SU-DHL-6 (cell line): ENCODE measurements around the gene KLF11.

Experiments
- H2AFZ ChIP-seq: fragments of 200-600 bp; sonication (generic); 2 replicates; pipeline ENCODE4 v1.6.1; 2014; ENCODE audit warnings: low read depth, mild to moderate bottlenecking, moderate library complexity, mixed read lengths, antibody characterized with exemption, low read length; ENCODE audit not compliant: severe bottlenecking
- H3F3A ChIP-seq: fragments of 200-600 bp; shearing (Covaris generic); 2 replicates; pipeline ENCODE4 v1.6.0; 2016; ENCODE audit warnings: antibody characterized with exemption, mild to moderate bottlenecking; ENCODE audit not compliant: insufficient read depth
- H3K27ac ChIP-seq: fragments of 200-600 bp; sonication (generic); 2 replicates; pipeline ENCODE4 v1.5.1; 2016; ENCODE audit warnings: low read depth, mild to moderate bottlenecking, low read length, moderate library complexity, mixed read lengths
- H3K27me3 ChIP-seq: fragments of 200-600 bp; sonication (generic), shearing (Covaris generic); 2 replicates; pipeline ENCODE4 v1.6.0; 2014; ENCODE audit warnings: mild to moderate bottlenecking, low read length
- H3K36me3 ChIP-seq: fragments of 200-600 bp; sonication (generic); 2 replicates; pipeline ENCODE4 v1.6.1; 2014; ENCODE audit warnings: mild to moderate bottlenecking, low read length, mixed read lengths
- H3K4me2 ChIP-seq: fragments of 300-600, 200-600 bp; shearing (Covaris generic), sonication (generic); 2 replicates; pipeline ENCODE4 v1.6.0; 2014; ENCODE audit warnings: low read length, low read depth, mild to moderate bottlenecking; ENCODE audit not compliant: poor library complexity, severe bottlenecking
- H3K4me3 ChIP-seq: fragments of 200-600 bp; sonication (generic); 2 replicates; pipeline ENCODE4 v1.5.1; 2014; ENCODE audit warnings: antibody characterized with exemption, low read length, mild to moderate bottlenecking, mixed read lengths; ENCODE audit not compliant: insufficient read depth, poor library complexity, severe bottlenecking
- H3K79me2 ChIP-seq: fragments of 200-600 bp; sonication (generic); 2 replicates; pipeline ENCODE4 v1.6.1; 2014; ENCODE audit warnings: mild to moderate bottlenecking, low read length, moderate library complexity; ENCODE audit not compliant: insufficient read depth
- H3K9ac ChIP-seq: fragments of 200-600 bp; sonication (generic); 2 replicates; pipeline ENCODE4 v1.7.0; 2014; ENCODE audit warnings: mild to moderate bottlenecking, low read length
- H3K9me2 ChIP-seq: fragments of 200-600 bp; sonication (generic); replicated peaks from 2 replicates; pipeline ENCODE4 v1.6.1; 2014; ENCODE audit warnings: low read length; ENCODE audit not compliant: insufficient read depth
- H3K9me3 ChIP-seq: fragments of 200-600 bp; sonication (generic); 2 replicates; pipeline ENCODE4 v1.6.1; 2014; ENCODE audit warnings: low read length, mixed read lengths; ENCODE audit not compliant: insufficient read depth
- H4K20me1 ChIP-seq: fragments of 200-600 bp; sonication (generic); 2 replicates; pipeline ENCODE4 v1.6.1; 2014; ENCODE audit warnings: low read depth, mild to moderate bottlenecking, antibody characterized with exemption, low read length, moderate library complexity, mixed read lengths
- EZH2phosphoT487 ChIP-seq: fragments of 200-600 bp; sonication (generic), shearing (Covaris generic); conservative IDR thresholded peaks from 2 replicates; pipeline ENCODE4 v1.6.1; 2018; ENCODE audit warnings: mild to moderate bottlenecking, antibody characterized with exemption, low read length, moderate library complexity, mixed read lengths
- TF ChIP-seq, protein P1 (sequence below): fragments of 200-600 bp; sonication (generic); IDR thresholded peaks from one replicate; pipeline ENCODE4 v1.5.1; 2017; ENCODE audit warnings: antibody characterized with exemption, mild to moderate bottlenecking, low read length, moderate library complexity; ENCODE audit not compliant: insufficient read depth, poor library complexity, severe bottlenecking

KLF11 gene

DNA sequence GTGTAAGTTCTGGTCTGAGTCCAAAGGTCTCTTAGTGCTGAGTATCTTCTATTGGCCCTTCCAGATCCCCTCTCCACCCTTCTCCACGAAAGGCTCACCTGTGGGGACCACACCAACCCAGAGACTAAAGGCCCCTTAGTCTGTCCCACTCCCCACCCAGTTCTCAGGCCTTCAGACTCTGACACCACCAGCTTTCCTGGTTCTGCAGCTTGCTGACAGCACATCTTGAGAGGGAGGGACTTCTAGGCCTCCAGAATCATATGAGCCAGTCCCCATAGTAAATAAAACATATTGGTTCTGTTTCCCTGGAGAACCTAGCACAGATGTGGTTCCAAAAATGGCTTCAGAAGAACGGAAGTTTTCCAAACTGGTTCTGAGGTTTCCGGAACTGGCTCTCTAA is 38.5 kb upstream of the KLF11 start:
- Histone ChIP-seq H3K79me2 (no peaks in the 10 kb centered on the region), H3K27ac (no peak overlapping the region), H3K9ac (no peak overlapping the region), H3K4me3 (no peak overlapping the region), H3K9me3 (no peaks in the 10 kb centered on the region), H3F3A (no peaks in the 10 kb centered on the region), H2AFZ (no peak overlapping the region), H3K9me2 (no peaks in the 10 kb centered on the region), H3K36me3 (no peaks in the 10 kb centered on the region), H3K27me3 (no peaks in the 10 kb centered on the region), H4K20me1 (no peaks in the 10 kb centered on the region), H3K4me2 (no peak overlapping the region)
- TF ChIP-seq, protein P1, sequence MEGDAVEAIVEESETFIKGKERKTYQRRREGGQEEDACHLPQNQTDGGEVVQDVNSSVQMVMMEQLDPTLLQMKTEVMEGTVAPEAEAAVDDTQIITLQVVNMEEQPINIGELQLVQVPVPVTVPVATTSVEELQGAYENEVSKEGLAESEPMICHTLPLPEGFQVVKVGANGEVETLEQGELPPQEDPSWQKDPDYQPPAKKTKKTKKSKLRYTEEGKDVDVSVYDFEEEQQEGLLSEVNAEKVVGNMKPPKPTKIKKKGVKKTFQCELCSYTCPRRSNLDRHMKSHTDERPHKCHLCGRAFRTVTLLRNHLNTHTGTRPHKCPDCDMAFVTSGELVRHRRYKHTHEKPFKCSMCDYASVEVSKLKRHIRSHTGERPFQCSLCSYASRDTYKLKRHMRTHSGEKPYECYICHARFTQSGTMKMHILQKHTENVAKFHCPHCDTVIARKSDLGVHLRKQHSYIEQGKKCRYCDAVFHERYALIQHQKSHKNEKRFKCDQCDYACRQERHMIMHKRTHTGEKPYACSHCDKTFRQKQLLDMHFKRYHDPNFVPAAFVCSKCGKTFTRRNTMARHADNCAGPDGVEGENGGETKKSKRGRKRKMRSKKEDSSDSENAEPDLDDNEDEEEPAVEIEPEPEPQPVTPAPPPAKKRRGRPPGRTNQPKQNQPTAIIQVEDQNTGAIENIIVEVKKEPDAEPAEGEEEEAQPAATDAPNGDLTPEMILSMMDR, result no peak
- TF ChIP-seq EZH2phosphoT487, result no peak

DNA sequence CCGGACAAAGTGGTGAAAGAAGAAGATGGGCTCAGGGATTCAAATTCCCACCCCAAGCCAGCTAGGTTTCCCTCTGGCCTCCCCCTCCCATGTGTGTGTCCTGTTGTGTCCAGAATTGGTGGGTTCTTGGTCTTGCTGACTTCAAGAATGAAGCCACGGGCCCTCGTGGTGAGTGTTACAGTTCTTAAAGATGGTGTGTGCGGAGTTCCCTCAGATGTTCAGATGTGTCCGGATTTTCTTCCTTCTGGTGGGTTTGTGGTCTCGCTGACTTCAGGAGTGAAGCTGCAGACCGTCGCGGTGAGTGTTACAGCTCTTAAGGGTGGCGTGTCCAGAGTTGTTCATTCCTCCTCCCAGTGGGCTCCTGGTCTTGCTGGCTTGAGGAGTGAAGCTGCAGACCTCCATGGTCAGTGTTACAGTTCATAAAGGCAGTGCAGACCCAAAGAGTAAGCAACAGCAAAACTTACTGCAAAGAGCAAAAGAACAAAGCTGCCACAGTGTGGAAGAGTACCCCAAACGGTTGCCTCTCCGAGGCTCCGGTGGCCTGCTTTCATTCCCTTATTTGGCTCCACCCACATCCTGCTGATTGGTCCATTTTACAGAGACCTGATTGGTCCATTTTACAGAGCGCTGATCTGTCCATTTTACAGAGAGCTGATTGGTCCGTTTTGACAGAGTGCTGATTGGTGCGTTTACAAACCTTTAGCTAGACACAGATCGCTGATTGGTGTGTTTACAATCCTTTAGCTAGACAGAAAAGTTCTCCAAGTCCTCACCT is 37.7 kb upstream of the KLF11 start:
- no peak overlapping the region for H3K4me3 ChIP-seq
- TF ChIP-seq, protein P1, result no peak
- no peak for TF ChIP-seq EZH2phosphoT487
- H3K4me2 ChIP-seq, result no peak overlapping the region
- no peaks in the 10 kb centered on the region for H3K36me3 ChIP-seq
- no peaks in the 10 kb centered on the region for H3K79me2 ChIP-seq
- no peaks in the 10 kb centered on the region for H3K9me3 ChIP-seq
- H4K20me1 ChIP-seq, result no peaks in the 10 kb centered on the region
- H3K9ac ChIP-seq, result no peak overlapping the region
- no peaks in the 10 kb centered on the region for H3K9me2 ChIP-seq
- H3K27ac ChIP-seq, result no peak overlapping the region
- no peaks in the 10 kb centered on the region for H3K27me3 ChIP-seq
- no peak overlapping the region for H2AFZ ChIP-seq
- no peaks in the 10 kb centered on the region for H3F3A ChIP-seq

DNA sequence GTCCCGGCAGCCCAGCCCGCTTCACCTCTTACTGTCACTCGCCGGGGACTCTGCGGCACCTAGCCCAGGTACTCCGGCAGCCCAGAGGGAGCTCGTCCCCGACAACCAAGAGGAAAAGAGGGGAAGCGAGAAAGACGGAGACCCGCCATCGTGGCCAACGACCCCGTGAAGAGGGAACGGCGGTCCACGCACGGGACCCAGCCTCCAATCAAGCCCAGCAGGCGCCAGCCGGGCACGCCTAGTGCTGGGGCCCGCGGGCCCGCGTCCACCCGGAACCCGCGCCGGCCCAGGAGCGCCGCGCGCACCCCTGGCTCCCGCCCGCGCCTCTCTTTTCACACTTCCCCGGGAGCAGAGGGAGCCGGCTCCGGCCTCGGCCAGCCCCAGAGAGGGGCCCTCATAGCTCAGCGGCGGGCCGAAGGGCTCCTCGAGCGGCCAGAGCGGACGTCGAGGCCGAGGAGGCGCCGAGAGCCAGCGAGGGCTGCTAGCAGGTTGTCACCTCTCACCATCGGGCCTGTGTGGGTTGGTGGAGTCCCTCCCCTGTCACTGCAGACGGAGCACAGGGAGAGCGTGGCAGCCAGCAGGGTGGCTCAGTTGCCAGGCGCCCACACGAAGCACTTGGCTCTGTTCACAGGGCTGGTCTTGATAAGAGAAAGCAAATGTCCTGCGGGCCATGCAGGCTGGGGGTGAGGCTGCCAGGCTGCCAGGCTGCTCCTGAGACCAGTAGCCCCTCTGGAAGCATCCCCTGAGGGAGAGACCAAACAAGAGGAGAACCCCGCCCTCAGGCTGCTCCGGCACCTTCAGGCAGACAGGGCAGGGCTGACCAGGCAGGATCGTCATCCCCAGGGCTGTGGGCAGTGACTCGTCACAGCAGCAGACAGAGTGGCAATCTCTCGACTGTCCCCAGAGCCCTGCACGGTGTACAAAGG is 36.9 kb upstream of the KLF11 start:
- Histone ChIP-seq H3K79me2 (no peaks in the 10 kb centered on the region), H3K4me2 (no peak overlapping the region), H3K27me3 (no peaks in the 10 kb centered on the region), H3K9me3 (no peaks in the 10 kb centered on the region), H3F3A (no peaks in the 10 kb centered on the region), H3K4me3 (no peak overlapping the region), H3K36me3 (no peaks in the 10 kb centered on the region), H3K9me2 (no peaks in the 10 kb centered on the region), H3K9ac (no peak overlapping the region), H2AFZ (no peak overlapping the region), H4K20me1 (no peaks in the 10 kb centered on the region), H3K27ac (no peak overlapping the region)
- TF ChIP-seq, protein P1, result no peak
- TF ChIP-seq EZH2phosphoT487, result no peak
